Liver (tissue), 3 donors: ENCODE measurements around the gene ADRA2B.

Experiments used
- JUND ChIP-seq, 2 donors: IDR thresholded peaks; 2 replicates each; pipeline ENCODE4 v1.6.1; 2016; ENCODE audit warnings: antibody characterized with exemption in 2 of 2
- TF ChIP-seq, protein P1 (sequence below): fragments of 150-350 bp; IDR thresholded peaks from 2 replicates; pipeline ENCODE4 v1.5.1; 2017; ENCODE audit warnings: improper control_type of control experiment, low read depth, low read length; ENCODE audit not compliant: missing input control
- TF ChIP-seq, protein P2 (sequence below): IDR thresholded peaks from 2 replicates; pipeline ENCODE4 v1.6.1; 2016; ENCODE audit warnings: antibody characterized with exemption, mild to moderate bottlenecking
- TF ChIP-seq, protein P3 (sequence below): IDR thresholded peaks from 2 replicates; pipeline ENCODE4 v1.6.1; 2016; ENCODE audit warnings: antibody characterized with exemption
- donor health status: healthy.
- donor health status: healthy.

DNA sequence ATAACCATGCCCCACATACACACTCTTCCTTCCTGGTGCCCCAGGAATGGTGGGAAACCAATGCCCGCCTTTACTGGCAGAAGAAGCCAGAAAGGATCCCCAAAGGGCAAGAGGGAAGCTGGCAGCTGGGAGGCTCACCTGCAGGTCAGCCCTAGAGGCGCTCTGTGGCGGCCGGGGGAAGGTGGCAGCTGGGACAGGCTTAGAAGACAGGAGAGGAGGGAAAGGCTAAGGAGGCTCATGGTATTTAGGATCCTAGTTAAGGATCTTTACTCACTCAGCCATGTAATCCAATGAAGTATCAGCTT, 23.8 kb downstream of the ADRA2B start:
- TF ChIP-seq JUND (IDR thresholded peaks at IDR 0.05) = no peak
- TF ChIP-seq, protein P1, sequence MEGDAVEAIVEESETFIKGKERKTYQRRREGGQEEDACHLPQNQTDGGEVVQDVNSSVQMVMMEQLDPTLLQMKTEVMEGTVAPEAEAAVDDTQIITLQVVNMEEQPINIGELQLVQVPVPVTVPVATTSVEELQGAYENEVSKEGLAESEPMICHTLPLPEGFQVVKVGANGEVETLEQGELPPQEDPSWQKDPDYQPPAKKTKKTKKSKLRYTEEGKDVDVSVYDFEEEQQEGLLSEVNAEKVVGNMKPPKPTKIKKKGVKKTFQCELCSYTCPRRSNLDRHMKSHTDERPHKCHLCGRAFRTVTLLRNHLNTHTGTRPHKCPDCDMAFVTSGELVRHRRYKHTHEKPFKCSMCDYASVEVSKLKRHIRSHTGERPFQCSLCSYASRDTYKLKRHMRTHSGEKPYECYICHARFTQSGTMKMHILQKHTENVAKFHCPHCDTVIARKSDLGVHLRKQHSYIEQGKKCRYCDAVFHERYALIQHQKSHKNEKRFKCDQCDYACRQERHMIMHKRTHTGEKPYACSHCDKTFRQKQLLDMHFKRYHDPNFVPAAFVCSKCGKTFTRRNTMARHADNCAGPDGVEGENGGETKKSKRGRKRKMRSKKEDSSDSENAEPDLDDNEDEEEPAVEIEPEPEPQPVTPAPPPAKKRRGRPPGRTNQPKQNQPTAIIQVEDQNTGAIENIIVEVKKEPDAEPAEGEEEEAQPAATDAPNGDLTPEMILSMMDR = no peak
- TF ChIP-seq, protein P2, sequence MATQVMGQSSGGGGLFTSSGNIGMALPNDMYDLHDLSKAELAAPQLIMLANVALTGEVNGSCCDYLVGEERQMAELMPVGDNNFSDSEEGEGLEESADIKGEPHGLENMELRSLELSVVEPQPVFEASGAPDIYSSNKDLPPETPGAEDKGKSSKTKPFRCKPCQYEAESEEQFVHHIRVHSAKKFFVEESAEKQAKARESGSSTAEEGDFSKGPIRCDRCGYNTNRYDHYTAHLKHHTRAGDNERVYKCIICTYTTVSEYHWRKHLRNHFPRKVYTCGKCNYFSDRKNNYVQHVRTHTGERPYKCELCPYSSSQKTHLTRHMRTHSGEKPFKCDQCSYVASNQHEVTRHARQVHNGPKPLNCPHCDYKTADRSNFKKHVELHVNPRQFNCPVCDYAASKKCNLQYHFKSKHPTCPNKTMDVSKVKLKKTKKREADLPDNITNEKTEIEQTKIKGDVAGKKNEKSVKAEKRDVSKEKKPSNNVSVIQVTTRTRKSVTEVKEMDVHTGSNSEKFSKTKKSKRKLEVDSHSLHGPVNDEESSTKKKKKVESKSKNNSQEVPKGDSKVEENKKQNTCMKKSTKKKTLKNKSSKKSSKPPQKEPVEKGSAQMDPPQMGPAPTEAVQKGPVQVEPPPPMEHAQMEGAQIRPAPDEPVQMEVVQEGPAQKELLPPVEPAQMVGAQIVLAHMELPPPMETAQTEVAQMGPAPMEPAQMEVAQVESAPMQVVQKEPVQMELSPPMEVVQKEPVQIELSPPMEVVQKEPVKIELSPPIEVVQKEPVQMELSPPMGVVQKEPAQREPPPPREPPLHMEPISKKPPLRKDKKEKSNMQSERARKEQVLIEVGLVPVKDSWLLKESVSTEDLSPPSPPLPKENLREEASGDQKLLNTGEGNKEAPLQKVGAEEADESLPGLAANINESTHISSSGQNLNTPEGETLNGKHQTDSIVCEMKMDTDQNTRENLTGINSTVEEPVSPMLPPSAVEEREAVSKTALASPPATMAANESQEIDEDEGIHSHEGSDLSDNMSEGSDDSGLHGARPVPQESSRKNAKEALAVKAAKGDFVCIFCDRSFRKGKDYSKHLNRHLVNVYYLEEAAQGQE = no peak
- TF ChIP-seq, protein P3, sequence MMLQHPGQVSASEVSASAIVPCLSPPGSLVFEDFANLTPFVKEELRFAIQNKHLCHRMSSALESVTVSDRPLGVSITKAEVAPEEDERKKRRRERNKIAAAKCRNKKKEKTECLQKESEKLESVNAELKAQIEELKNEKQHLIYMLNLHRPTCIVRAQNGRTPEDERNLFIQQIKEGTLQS = no peak
